GM18873 (cell line): ENCODE data around the gene FOXL1.

ENCODE experiments used
- ATAC-seq: cut with Tn5 transposase; IDR thresholded peaks from one replicate; pipeline ENCODE4 v1.9.1; 2021; ENCODE audit warnings: mild to moderate bottlenecking, moderate library complexity, moderate number of reproducible peaks; ENCODE audit not compliant: unreplicated experiment, low FRiP score

Gene FOXL1

GRCh38 chr16:86567701-86568581, 10.4 kb upstream of the FOXL1 start:
- ATAC-seq = no peak

DNA sequence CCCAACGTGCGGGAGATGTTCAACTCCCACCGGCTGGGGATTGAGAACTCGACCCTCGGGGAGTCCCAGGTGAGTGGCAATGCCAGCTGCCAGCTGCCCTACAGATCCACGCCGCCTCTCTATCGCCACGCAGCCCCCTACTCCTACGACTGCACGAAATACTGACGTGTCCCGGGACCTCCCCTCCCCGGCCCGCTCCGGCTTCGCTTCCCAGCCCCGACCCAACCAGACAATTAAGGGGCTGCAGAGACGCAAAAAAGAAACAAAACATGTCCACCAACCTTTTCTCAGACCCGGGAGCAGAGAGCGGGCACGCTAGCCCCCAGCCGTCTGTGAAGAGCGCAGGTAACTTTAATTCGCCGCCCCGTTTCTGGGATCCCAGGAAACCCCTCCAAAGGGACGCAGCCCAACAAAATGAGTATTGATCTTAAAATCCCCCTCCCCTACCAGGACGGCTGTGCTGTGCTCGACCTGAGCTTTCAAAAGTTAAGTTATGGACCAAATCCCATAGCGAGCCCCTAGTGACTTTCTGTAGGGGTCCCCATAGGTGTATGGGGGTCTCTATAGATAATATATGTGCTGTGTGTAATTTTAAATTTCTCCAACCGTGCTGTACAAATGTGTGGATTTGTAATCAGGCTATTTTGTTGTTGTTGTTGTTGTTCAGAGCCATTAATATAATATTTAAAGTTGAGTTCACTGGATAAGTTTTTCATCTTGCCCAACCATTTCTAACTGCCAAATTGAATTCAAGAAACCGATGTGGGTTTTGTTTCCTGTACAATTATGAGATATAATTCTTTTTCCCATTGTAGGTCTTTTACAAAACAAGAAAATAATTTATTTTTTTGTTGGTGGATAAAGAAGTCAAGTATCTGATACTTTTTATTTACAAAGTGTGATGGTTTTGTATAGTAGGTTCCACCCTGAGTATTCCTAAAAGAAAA, 9.4 kb upstream of the FOXL1 start:
- no peak for ATAC-seq

DNA sequence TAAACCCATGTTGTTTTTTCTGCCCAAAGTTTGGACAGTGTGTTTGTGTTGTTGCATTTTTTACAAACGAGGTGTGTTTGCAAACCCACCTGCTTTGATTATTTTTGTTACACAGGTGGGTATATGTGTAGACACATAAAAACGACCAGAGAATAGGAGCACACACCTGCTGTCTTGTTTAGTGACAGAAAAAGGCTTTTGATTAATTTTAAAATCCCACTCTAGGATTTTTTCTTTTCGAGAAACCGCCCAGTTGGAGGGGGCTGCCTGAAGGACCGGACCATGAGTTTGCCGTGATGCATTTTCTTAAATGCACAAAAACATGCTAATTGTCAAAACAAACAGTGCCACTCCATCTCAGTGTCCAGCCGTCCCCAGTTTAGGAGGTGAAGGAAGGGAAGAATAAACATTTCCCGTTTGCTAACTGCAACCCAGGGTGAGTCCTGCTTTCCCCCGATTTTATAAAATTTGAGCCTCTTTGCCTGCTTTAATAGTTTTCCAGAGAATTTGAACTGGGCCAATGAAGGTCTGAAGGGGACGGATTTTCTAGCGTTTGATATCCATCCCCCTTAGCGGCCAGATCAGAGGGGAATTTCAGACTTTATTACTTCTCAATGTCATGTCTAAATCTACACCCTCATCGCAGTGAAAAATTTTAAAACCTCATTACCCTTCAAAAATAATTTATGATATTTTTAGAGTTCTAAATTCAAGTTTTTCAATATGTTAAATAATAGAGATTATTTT, 8.5 kb upstream of the FOXL1 start:
- no peak for ATAC-seq

GRCh38 chr16:86570558-86571529, 7.5 kb upstream of the FOXL1 start:
- ATAC-seq = no peak

DNA sequence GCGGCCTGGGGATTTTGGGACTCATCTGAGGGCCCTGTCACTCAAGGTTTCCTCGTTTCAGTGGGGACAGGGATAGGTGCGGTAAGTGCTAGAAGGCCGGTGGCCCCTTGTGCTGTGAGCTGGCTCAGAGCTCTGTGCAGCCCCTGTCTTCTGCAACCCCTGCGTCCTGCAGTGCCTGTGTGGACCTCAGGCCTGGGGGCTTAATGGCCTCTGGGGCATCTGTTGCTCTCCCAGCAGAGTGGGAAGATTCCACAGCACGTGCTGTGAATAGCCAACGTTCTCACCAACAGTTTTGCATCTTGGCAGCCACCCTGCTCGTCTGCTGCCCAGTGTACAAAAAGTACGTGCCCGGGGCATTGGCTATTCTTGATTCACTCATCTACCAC, 6.8 kb upstream of the FOXL1 start:
- ATAC-seq = no peak

DNA sequence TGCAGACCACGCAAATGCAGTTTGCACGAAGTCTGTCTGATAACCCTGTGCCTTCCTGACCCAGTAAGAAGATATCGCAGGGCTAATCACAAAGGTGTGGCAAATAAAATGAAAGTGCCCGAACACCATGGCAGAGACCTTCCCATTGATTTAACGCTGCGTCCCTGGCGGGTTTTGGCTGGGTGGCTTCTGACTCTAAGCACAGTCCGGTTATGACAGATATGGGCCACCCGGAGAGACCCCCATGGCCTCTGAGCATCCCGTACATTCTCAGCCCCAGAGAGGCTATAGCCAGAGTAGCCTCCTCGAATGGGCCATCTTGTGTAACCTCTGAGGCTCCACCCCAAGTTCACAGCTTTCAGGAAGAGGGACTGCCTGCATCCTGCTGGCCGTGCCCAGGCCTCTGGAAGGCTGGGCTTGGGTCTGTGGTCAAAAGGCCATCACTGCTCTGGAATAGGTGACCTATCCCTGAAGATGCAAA, 6.3 kb upstream of the FOXL1 start:
- no peak for ATAC-seq

DNA sequence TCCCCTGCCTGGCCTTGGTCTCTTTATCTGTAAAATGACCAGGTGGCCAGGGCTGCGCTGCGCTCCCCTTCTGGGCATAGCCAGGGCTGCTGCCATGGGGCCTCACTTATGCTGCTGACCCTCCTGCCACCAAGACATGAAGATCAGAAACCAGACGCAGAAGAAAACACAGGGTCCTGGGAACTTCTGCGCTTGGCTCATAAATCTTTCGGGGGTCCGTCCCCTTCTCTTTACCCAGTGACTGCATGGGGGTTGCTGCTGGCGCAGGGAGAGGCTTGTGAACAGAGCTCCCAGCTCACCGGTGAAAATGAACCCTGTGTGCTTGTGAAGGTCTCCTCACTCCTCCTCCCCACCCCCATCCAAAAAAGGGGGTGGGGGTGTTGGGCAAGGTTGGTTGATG, 5.7 kb upstream of the FOXL1 start:
- no peak for ATAC-seq

GRCh38 chr16:86573215-86573614, 5.1 kb upstream of the FOXL1 start:
- no peak for ATAC-seq

GRCh38 chr16:86573646-86574508, 4.5 kb upstream of the FOXL1 start:
- ATAC-seq = no peak

- ATAC-seq = no peak
These were observed 3.7 kb upstream of the FOXL1 start for GRCh38 chr16:86574646-86575045.

GRCh38 chr16:86575095-86575685, 3.2 kb upstream of the FOXL1 start:
- ATAC-seq = no peak

DNA sequence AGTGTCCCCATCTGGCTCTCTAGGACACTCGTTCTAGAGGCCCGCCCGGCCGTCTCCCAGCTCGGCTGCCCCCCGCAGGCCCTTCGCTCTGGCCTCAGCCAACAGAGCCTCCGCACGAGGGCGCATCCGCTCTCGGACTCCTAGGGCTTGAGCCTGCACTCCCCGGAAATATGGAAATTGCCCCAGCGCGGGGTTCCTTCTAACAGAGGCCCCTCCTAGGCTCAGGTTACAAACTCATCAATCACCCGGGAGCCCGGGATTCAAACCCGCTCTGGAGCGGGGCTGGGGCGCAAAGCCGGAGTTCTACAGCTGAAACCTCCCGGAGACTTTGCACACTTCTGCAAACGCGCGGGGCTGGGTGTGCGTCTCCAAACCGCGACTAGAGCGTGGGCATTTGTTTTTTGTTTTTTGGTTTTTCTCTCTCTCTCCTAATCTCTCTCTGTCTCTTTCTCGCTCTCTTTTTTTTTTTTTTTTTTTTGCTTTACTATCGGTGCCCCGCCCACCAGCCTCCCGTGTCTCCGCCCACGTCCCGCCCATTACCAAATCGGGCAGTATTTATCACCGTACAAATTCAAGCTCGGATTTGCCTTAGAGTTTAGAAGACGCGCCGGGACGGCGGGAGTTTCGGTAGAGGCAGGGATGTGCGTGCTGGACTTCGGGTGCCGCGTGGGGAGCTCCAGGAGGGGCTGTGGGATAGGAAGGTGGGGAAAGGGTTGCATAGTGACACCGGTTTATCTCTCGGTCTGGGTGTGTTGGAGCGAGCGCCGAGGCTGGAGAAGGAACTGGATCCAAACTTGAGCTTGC, 2.4 kb upstream of the FOXL1 start:
- no peak for ATAC-seq

GRCh38 chr16:86576591-86577313, 1.6 kb upstream of the FOXL1 start:
- no peak for ATAC-seq

DNA sequence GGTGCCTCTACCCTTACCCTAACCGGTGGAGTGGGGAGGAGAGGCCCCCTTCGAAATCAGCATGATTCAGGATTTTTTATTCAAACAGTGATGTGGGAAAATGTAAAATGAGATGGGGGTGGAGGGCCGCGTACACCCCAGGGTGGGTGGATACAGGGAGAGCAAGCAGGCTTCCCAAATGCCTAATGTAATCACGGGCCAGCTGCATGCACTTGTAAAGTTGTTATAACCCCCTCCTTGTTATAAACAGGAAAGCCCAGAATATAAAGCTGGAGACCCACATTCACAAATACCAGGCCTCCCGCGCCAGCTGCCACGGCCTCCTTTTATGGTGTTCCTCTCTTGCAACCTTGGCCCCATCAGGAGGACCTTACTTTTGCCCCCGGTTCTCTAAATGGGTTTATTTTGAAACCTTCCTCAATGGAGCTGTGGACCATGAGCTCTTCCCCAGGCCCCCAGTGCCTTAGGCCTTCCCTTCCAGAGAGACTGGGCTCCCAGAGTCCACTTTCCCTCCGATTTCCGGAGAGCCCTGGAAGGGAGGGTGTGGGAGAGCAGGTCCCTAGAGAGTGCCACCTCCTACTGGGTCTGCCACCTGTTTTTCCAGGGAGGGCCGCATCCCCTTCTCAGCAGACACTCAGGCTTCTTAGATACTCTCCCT, 906 bp upstream of the FOXL1 start:
- ATAC-seq = no peak

DNA sequence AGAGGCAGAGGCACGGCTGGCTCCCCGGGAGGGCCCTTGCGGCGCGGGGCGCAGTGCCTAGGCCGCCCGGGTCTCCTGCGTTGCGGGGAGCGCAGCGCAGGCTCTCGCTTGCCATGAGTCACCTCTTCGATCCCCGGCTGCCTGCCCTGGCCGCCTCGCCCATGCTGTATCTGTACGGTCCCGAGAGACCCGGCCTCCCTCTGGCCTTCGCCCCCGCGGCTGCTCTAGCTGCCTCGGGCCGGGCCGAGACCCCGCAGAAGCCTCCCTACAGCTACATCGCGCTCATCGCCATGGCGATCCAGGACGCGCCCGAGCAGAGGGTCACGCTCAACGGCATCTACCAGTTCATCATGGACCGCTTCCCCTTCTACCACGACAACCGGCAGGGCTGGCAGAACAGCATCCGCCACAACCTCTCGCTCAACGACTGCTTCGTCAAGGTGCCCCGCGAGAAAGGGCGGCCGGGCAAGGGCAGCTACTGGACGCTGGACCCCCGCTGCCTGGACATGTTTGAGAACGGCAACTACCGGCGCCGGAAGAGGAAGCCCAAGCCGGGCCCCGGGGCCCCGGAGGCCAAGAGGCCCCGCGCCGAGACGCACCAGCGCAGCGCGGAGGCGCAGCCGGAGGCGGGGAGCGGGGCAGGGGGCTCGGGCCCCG, 390 bp downstream of the FOXL1 start:
- ATAC-seq = no peak
